ENCODE measurements around the gene RIPOR3.
"Not testable (repeated sequence)": the region's sequence is repeated elsewhere in the genome, so short reads cannot be mapped to it uniquely, and the experiment has no call there.

The RIPOR3 gene

GRCh38 chr20:50651676-50652075 lies 39.7 kb downstream of the RIPOR3 start:
- FAIRE-seq, result no peak

- FAIRE-seq, result no peak
Measured at GRCh38 chr20:50649590-50649989, 41.8 kb downstream of the RIPOR3 start.

GRCh38 chr20:50648651-50649050 lies 42.7 kb downstream of the RIPOR3 start:
- FAIRE-seq, result no peak

- FAIRE-seq, result no peak
Measured at GRCh38 chr20:50646483-50646996, 44.8 kb downstream of the RIPOR3 start.

- FAIRE-seq, result no peak
Measured at GRCh38 chr20:50645253-50646068, 45.9 kb downstream of the RIPOR3 start.

- FAIRE-seq, result no peak
Measured at GRCh38 chr20:50642288-50642803, 49.0 kb downstream of the RIPOR3 start.

- FAIRE-seq, result not testable (repeated sequence)
Measured at GRCh38 chr20:50641625-50642287, 49.6 kb downstream of the RIPOR3 start.

- FAIRE-seq, result not testable (repeated sequence)
Measured at GRCh38 chr20:50639971-50640711, 51.2 kb downstream of the RIPOR3 start.

GRCh38 chr20:50638015-50638847 lies 53.1 kb downstream of the RIPOR3 start:
- not testable (repeated sequence) for FAIRE-seq

- no peak for FAIRE-seq
Measured at GRCh38 chr20:50636601-50637540, 54.5 kb downstream of the RIPOR3 start.

GRCh38 chr20:50635676-50636600 lies 55.4 kb downstream of the RIPOR3 start:
- no peak for FAIRE-seq

GRCh38 chr20:50635014-50635557 lies 56.3 kb downstream of the RIPOR3 start:
- FAIRE-seq, result no peak

- FAIRE-seq, result no peak
Measured at GRCh38 chr20:50634191-50634590, 57.2 kb downstream of the RIPOR3 start.

- FAIRE-seq, result no peak
Measured at GRCh38 chr20:50633361-50633760, 58.0 kb downstream of the RIPOR3 start.

- no peak for FAIRE-seq
Measured at GRCh38 chr20:50632701-50633100, 58.6 kb downstream of the RIPOR3 start.

GRCh38 chr20:50632236-50632635 lies 59.1 kb downstream of the RIPOR3 start:
- FAIRE-seq, result no peak

GRCh38 chr20:50630578-50631263 lies 60.6 kb downstream of the RIPOR3 start:
- FAIRE-seq, result no peak

- no peak for FAIRE-seq
Measured at GRCh38 chr20:50629670-50630045, 61.7 kb downstream of the RIPOR3 start.

Data from A204.1 (cell line).